ELR (cell line): Measurements from ENCODE around the gene GMPR.
A peak's percentile ranks its signal among the peaks of the same experiment; 100 is the strongest.

Experiments used
- DNase-seq: peaks from one replicate; pipeline ENCODE4 v3.0.0-alpha.2; 2015; ENCODE audit warnings: low read depth

The GMPR gene

GRCh38 chr6:16238057-16238962, at the start of gene GMPR:
Gene GMPR (plus strand): TSS chr6:16238587. CDS start chr6:16238694, 107 bp downstream.
- peak; percentile 60 for DNase-seq

GRCh38 chr6:16190214-16190613, 48.2 kb upstream of the GMPR start:
- no peak for DNase-seq

GRCh38 chr6:16196260-16196983, 42.0 kb upstream of the GMPR start:
- DNase-seq: no peak

- no peak for DNase-seq
These were observed 41.3 kb upstream of the GMPR start for GRCh38 chr6:16196984-16197546.

- DNase-seq: no peak
These were observed 40.2 kb upstream of the GMPR start for GRCh38 chr6:16198061-16198705.

- no peak for DNase-seq
These were observed 38.6 kb upstream of the GMPR start for GRCh38 chr6:16199804-16200203.

GRCh38 chr6:16200321-16200883, 38.0 kb upstream of the GMPR start:
- no peak for DNase-seq

GRCh38 chr6:16201706-16202105, 36.7 kb upstream of the GMPR start:
- DNase-seq: no peak

GRCh38 chr6:16204653-16205376, 33.6 kb upstream of the GMPR start:
- DNase-seq: no peak

- peak; percentile 48 for DNase-seq
These were observed 32.8 kb upstream of the GMPR start for GRCh38 chr6:16205377-16206144.

GRCh38 chr6:16206595-16207037, 31.8 kb upstream of the GMPR start:
- DNase-seq: peak; percentile 88

GRCh38 chr6:16208989-16209388, 29.4 kb upstream of the GMPR start:
- DNase-seq: no peak

- DNase-seq: no peak
These were observed 28.8 kb upstream of the GMPR start for GRCh38 chr6:16209539-16209938.

- DNase-seq: no peak
These were observed 26.1 kb upstream of the GMPR start for GRCh38 chr6:16212276-16212675.

GRCh38 chr6:16216501-16217155, 21.8 kb upstream of the GMPR start:
- no peak for DNase-seq

- DNase-seq: no peak
These were observed 21.1 kb upstream of the GMPR start for GRCh38 chr6:16217156-16217721.

- no peak for DNase-seq
These were observed 15.6 kb upstream of the GMPR start for GRCh38 chr6:16222826-16223225.

- DNase-seq: no peak
These were observed 15.0 kb upstream of the GMPR start for GRCh38 chr6:16223362-16223761.

GRCh38 chr6:16224409-16224808, 14.0 kb upstream of the GMPR start:
- DNase-seq: no peak
